IPS-NIHi7 (cell line): ENCODE data around the gene COL4A2.

Experiments
- DNase-seq: peaks from one replicate; pipeline ENCODE4 v3.0.0; 2012; ENCODE audit warnings: mixed read lengths; ENCODE audit errors: extremely low spot score

COL4A2 gene

GRCh38 chr13:110339975-110340550 is 33.0 kb downstream of the COL4A2 start:
- no peak for DNase-seq

DNA sequence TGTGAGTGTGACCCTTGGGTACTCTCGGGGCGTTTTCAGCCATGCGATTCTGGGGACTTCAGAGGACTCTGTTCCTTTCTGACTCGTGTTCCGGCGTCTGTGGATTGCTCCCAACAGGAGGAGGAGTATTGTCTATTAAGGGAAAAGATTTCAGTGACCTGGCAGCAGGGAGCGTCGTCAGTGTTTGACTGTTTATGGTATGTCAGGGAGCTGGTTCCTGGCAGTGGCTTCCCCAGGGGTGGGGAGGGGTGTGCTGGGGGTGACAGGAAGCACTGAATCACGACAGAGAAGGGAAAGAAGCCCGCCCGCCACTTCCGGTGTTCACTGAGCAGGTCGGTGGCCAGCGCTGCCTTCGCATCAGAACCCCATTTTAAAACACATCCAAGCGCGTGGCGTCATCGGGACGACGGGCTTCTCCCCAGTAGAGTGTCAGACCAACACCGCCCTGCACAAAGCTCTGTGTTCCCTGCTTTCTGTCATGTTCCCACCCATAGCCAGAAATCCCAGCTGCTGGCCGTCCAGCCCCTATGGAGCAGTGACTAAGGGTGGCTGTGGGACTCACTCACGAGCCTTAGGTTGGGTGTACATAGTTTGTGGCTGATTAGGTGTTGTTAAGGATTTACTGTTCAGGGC is 33.8 kb downstream of the COL4A2 start:
- DNase-seq = no peak

- DNase-seq = no peak
These were observed 34.6 kb downstream of the COL4A2 start for GRCh38 chr13:110341445-110342244.

DNA sequence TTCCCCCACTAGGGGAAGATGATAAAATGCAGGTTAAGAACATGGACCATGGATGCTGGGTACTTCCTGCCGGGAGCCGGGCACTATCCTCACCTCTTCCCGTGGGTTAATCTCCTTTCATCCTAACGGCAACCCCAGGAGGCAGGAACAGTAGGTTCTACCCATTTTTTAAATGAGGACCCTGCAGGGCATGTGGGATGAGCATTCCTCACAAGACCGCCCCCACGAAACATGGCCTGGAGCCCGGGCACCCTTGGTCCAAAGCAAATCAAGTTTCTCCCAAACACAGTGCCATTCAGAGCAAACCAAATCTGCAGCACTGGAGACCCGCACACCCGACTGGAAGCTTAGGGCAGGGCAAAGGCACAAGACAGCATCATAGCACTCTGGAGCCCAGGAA is 35.4 kb downstream of the COL4A2 start:
- no peak for DNase-seq

DNA sequence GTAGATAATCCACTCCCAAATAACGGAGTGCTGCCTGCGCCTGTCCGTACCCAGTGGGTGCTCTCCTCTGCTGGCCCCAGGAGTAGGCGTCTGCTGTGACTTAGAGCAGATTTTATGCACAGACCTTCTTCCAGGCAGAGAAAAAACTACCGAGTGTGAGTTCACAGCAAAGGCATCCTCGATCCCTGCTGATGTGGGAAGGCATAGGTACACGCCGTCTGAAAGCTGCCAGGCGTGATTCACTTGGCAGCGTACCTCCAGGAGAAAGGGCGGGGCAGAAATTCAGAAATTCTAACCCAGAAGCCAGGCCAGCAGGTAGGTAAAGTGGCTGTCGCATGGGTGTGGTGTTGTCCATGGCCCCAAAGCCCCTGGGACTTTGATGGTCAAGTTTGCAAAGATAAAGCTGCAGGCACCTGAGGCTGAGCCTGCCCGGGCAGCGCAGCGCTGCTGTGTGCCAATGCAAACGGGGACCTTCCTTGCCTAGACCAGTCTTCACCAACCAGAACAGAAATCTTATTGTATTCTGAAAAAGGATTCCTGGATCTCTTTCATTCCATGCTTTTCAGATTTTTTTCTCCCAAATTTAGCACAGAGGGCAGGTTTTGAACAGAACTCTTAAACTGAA is 36.3 kb downstream of the COL4A2 start:
- no peak for DNase-seq

DNA sequence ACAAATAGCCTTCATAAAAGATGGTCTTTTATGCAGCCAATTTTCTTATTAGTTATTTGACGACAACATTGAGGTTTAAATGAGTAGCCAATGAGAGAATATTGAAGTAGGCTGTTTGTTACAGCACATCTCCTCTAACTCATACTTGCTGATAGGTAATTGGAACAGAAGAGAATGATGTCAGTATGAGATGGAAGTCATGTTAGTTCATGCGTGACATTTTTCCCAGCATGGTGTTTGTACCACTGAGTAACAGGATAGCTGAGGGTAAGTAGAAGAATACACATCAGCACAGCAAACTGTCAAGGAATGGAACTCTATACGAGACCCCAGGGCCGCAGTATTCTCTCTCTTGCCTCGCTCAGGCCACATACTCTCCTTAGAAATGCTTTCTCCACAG is 37.2 kb downstream of the COL4A2 start:
- no peak for DNase-seq

- DNase-seq = no peak
These were observed 38.2 kb downstream of the COL4A2 start for GRCh38 chr13:110345266-110345665.

DNA sequence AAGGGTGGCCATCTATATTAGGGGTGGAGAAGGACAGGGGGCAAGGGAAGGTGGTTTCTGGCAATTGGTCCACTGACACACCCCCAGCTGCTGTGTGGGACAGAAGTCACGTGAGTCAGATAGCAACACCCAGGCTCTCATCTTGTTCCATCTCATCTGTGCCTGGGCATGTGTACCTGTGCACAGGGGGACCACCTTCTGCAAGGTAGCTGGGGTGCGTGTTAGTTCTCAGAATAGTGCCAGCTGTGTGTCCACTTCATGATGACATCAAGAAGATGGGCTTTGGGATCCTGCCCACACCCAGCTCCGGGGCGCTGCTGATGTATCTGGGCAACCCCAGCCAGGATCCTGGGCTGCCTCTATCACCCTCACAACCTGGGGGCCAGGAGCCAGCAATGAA is 38.6 kb downstream of the COL4A2 start:
- DNase-seq = no peak

GRCh38 chr13:110346661-110347067 is 39.6 kb downstream of the COL4A2 start:
- DNase-seq = no peak

- no peak for DNase-seq
These were observed 40.0 kb downstream of the COL4A2 start for GRCh38 chr13:110347088-110347487.

DNA sequence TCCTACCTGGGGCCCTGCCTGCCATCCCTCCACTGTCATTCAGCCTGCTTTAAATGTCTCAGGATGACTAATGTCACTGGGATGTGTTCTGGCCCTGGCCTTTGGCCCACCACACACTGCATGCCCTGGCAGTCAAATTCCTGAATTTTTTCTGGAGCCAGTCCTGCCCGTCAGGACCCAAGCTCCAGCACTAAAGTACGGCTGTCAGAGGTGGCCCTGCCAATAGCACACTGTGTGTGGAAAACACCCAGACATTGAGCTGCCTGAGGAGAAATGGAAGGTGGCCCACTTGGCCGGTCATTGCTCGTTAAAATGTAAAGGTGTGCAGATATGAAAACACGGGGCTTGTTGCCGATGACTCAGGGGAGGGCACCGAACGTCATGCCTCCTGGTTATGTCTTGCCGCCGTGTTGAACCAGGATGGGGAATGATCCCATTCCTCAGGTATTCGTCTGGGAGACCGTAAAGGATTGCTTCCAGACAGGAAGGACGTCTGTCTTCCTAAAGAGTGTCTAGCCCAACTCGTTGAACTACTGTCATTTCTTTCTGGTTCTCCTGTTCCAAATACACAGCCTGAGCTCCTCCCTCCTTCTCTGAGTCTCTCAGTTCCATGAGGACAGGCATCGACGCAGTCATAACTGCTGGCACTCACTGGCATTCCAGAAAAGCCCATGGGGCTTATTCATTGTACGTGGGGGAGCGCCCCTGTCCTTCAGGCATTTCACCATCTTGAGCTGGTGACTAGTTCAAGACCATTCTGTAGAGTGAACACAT is 40.6 kb downstream of the COL4A2 start:
- DNase-seq = no peak

- no peak for DNase-seq
These were observed 41.4 kb downstream of the COL4A2 start for GRCh38 chr13:110348309-110349105.

DNA sequence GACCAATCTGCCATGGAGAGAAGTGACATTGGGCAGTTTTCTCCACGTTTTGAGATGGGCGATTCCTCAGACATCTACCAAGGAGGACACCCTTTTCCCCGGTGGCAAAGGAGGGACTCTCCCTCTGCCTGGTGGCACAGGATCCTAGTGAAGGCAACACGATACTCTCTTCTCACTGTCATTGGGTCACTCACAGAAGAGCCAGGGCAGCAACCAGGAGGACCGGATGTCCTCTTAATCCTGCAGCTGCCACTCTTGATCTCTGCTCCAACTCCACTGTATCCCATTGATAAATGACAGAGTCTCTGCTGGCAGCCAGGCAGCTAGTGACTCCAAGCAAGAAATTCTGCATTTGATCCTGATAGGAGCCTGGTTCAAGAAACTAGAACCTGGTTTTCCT is 42.2 kb downstream of the COL4A2 start:
- DNase-seq = no peak

DNA sequence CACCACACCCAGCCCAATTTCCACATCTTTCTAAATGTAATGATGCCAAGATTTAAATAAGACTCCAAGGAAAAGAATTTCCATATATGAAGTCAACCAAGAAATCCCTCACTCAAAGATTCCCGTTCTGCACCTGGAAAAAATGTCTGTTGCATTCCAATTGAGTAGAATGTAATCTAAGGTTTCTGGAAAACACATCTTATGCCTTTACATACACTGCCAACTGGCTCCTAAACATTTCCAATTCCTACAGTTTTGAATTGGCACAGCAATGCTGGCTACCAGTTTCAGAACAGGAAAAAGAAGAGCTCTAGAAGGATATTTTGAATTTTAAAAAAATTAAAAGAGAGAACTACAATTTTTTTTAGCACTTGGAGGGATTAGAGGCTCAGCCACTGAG is 43.0 kb downstream of the COL4A2 start:
- no peak for DNase-seq

DNA sequence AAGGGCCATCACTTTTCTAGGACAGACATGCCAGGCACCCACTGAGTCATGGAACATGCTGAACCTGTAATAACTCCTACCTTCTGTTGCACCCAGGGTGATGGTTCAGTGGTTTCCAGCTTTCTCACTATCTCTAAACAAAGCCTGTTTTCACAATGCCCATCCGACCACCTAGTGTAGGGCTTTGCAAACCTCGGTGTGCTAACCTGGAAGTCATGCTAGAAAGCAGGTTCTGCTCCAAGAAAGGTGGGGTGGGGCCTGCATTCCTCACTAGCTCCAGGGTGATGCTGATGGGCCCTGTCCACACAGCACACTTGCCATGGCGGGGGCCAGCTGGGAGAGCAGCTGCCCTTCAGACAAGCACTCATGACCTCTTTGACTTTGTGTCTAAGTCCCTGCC is 43.4 kb downstream of the COL4A2 start:
- no peak for DNase-seq

DNA sequence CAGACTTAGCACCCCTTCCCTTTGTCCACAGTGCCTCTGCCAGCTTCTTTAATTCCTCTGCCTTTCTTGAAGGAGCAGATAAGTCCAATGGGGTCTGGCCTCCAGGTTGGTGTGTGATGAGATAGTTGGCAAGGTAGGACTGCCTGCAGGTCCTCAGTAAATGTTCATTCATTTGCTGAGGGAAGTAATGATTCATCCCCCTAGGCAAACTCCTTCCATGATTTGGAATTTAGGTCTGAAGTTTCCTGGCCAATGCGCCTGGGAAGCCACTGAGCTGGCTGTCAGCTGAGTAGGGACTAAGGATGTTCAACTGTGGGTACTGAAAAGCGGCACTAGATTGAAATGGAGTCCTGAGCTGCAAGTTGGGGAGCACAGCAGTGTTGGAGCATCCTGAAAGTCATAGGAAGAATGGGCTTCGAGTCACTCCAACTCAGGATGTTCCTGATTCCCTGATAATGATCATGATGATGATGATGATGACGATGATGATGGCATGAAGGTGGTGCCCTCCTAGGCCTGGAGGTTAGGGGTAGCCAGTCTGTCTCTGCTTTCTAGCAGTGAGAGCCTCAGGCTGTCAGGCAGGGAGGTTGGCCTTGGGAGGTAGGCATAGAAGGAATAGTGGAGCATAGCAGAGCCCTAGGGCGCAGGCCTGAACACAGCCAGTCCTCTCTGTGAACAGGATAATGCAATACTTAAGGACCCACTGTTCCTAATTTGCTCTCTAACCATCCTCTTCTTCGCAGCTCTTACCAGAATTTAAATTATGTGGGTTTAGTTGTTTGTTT is 44.7 kb downstream of the COL4A2 start:
- DNase-seq = no peak

DNA sequence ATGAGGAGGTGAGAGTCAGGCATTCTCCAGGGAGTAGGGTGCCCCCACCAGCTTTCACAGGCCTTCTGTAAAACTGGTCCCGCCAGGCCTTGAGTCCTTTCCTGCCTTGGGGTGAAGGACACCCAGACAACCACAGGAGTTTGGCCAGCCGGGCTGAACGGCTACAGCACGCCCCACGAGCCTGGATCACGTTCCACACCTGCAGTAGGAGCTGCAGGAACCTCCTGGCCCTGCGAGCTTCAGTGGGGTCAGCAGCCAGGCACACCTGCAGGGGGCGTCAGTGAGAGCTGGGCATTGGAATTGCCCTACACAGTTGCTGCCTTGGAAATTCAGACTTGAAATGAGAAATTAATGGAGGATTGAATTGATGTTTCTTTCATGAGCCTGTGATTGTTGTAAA is 45.7 kb downstream of the COL4A2 start:
- DNase-seq = peak; percentile 61

DNA sequence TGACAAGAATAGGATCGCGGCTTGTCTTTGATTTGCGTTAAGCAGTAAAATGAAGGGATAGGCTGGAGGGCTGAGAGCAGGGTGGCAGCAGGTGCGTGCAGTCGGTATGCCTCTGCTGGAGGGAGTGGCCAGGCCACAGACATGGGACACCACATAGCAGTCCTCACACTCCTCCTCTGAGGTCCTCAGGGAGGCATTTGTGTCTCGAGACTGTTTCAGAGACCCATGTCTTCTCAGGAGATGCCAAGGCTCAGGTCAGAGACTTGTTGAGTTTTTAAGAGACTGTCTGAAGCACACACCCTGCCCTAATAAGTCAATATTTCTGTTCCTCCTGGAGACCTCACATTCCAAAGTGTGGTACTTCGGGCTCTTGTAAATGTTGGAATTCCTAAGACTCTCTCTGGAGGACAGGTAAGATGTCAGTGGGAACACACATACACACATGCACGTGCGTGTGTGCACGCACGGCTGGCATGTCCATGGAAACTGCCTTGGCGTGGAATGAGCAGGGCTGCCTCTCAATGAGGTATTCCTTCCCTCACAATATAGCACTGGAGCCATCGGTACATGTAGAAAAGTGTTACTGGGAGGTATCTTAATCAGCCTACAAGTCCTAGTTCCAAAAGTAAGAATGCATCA is 46.4 kb downstream of the COL4A2 start:
- DNase-seq = no peak

GRCh38 chr13:110354123-110354627 is 47.1 kb downstream of the COL4A2 start:
- DNase-seq = no peak
